ENCODE results near the gene KIF25.

Gene KIF25

DNA sequence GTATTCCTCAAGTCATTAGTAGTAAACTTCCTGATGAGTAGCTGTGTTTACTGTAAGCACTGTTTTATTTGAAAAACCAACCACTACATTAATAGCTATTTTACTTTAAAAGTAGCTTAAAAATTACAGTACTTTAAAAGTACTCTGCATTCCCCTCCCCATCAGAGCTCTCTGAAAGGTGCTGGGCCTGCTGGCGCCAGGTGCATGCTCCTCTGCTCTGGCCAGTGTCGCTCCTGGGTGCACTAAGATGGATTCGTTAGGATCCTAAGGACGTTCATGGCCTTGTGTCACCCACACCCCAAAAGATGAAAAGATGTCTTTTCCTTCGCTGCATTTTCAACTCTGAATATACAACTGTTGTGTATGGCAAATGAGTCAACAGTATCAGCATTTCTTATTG, 43.9 kb upstream of the KIF25 start:
- no peak overlapping the region for H3K4me3 ChIP-seq (replicated peaks; ENCODE audit: low read depth, low read length)
- TF ChIP-seq, protein P1, sequence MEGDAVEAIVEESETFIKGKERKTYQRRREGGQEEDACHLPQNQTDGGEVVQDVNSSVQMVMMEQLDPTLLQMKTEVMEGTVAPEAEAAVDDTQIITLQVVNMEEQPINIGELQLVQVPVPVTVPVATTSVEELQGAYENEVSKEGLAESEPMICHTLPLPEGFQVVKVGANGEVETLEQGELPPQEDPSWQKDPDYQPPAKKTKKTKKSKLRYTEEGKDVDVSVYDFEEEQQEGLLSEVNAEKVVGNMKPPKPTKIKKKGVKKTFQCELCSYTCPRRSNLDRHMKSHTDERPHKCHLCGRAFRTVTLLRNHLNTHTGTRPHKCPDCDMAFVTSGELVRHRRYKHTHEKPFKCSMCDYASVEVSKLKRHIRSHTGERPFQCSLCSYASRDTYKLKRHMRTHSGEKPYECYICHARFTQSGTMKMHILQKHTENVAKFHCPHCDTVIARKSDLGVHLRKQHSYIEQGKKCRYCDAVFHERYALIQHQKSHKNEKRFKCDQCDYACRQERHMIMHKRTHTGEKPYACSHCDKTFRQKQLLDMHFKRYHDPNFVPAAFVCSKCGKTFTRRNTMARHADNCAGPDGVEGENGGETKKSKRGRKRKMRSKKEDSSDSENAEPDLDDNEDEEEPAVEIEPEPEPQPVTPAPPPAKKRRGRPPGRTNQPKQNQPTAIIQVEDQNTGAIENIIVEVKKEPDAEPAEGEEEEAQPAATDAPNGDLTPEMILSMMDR (IDR thresholded peaks at IDR 0.05; ENCODE audit: low read depth, low read length, missing control alignments), result no peak
- no peak for DNase-seq (ENCODE audit: extremely low read depth, low read depth)

DNA sequence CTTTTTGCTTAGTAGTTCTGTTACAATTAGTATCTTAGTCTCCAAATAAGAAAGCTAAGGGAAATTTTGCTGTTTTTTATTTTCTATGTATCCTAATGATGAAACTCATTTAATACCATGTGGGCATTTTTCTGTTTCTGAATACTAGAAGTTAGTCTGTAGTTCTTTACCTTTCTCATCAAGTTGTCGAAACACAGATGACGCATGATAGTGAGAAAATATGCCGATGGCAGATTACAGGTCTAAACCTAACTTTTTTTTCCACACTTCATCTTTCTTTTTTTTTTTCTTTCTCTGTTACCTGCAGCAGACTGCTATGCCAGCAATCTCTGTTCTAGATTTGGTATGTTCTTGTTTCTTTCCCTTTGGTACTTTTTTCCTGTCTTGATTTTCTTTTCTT, 43.3 kb upstream of the KIF25 start:
- TF ChIP-seq, protein P1 (IDR thresholded peaks at IDR 0.05; ENCODE audit: low read depth, low read length, missing control alignments), result no peak
- H3K4me3 ChIP-seq (replicated peaks; ENCODE audit: low read depth, low read length), result no peak overlapping the region
- no peak for DNase-seq (ENCODE audit: extremely low read depth, low read depth)

DNA sequence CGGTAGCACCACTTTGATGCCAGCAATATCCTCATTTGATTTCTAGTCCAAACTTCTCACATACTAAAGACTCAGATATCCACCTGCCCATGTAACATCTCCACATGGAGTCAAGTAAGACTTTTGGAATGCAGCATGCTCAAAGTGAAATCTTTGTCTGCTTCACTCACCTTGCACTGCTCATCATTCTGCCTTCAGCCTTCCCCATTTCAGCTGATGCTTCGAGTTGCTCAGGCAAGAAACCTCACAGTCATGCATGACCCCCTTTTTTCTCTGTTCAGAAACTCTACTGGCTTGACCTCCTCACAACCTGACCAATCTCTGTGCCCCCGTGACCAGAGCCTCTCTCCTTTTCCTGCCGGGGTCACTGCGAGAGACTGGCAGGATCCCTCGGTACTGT, 41.0 kb upstream of the KIF25 start:
- no peak overlapping the region for H3K4me3 ChIP-seq (replicated peaks; ENCODE audit: low read depth, low read length)
- no peak for DNase-seq (ENCODE audit: extremely low read depth, low read depth)
- TF ChIP-seq, protein P1 (IDR thresholded peaks at IDR 0.05; ENCODE audit: low read depth, low read length, missing control alignments), result no peak

DNA sequence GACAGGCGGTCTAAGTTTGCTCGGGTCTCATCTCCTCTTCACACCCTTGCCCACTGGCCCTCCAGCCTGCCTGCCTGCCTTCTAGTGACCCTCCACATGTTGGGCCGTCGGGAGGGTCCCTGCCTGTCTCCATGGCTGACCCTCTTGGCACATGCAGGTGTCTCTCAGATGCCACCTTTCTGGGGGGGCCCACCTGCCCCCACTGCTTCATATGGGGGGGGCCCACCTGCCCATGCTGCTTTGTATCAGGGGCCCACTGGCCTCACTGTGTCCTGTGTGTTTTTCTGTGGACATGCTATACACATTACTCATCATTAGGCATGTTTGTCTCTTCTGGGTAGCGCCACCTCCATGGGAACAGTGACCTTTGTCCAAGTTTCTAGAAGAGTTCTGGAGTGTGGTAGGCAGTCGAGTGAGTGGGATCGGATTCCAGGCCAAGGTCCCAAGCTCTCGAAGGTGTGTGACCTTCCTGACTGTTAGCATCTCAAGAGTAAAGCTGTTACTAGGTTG, 40.4 kb upstream of the KIF25 start:
- H3K4me3 ChIP-seq (replicated peaks; ENCODE audit: low read depth, low read length), result no peak overlapping the region
- DNase-seq (ENCODE audit: extremely low read depth, low read depth), result no peak
- TF ChIP-seq, protein P1 (IDR thresholded peaks at IDR 0.05; ENCODE audit: low read depth, low read length, missing control alignments), result no peak

DNA sequence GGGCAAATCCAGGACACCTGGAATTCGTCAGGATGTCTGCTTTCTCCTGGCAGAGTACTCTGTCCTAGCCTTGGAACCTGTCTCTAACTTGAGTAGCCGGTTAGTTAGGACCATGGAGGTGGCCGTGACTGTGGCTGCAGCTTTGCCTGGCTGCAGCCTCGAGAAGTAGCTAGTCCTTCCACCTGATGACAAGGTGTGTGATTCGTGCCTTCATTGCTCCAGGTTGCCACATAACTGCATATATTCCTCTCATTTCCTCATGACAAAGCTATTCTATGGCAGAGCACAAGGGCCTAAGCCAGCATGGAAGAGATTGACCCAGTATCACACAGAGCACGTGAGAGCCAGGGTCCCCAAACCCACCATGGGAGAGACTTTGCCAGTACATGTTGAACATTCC, 39.8 kb upstream of the KIF25 start:
- TF ChIP-seq, protein P1 (IDR thresholded peaks at IDR 0.05; ENCODE audit: low read depth, low read length, missing control alignments), result no peak
- no peak overlapping the region for H3K4me3 ChIP-seq (replicated peaks; ENCODE audit: low read depth, low read length)
- no peak for DNase-seq (ENCODE audit: extremely low read depth, low read depth)

DNA sequence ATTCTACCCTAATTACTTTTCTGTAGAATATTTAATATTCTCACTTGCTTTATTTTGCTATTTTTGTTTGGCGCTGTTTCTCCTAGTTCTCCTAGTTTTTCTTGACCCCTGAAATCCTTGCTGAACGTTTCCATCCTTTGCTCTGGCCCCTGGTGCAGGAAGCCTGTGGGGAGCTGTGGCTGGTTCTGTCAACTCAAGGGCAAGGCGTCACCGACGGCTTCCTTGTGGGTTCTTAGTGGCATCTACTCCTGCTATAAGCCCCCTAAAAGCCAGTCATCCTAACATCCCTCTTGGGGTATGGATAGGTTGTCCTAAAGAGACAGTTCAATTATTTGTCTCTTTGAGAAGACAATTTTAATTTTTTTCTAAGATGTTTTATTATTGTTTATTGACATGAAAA, 36.9 kb upstream of the KIF25 start:
- TF ChIP-seq, protein P1 (IDR thresholded peaks at IDR 0.05; ENCODE audit: low read depth, low read length, missing control alignments), result no peak
- H3K4me3 ChIP-seq (replicated peaks; ENCODE audit: low read depth, low read length), result no peak overlapping the region
- no peak for DNase-seq (ENCODE audit: extremely low read depth, low read depth)

DNA sequence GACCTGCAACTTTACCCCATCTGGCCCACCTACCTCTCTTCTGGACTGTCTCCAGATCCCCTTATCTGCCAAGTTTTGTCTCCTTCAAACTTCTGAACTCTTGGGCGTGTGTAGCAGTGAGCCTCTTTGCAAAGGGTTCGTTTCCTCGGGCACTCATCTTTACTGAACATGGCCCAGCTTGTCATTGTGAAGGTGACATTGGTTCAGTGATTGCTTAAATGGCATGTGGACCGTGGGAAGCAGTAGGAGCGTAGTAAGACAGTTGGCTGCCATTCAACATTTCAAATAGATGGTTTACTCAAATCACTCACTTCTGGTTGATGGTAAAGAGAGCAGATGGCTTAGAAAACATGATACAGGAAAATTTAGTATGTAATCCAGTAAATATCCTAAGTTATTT, 34.8 kb upstream of the KIF25 start:
- H3K4me3 ChIP-seq (replicated peaks; ENCODE audit: low read depth, low read length), result no peak overlapping the region
- TF ChIP-seq, protein P1 (IDR thresholded peaks at IDR 0.05; ENCODE audit: low read depth, low read length, missing control alignments), result no peak
- DNase-seq (ENCODE audit: extremely low read depth, low read depth), result no peak
